Tibial nerve (tissue), 4 donors: Measurements from ENCODE around the gene CHRNA7. TPM values are rescaled to one million over a fixed set of nuclear protein-coding genes. Genes with fewer than 3 reads are reported as not detected.
"Not testable (repeated sequence)": the region's sequence is repeated elsewhere in the genome, so short reads cannot be mapped to it uniquely, and the experiment has no call there.

Experiments used
- DNase-seq, 2 donors: peaks; one replicate each; pipeline ENCODE4 v3.0.0-alpha.2; 2019; ENCODE audit warnings: low spot score in 2 of 2
- H3K27ac ChIP-seq, 4 donors: fragments of 200-600 bp; sonication (generic) in 3 of 4; one replicate each; pipeline ENCODE4 v1.5.1; 2017 to 2019; ENCODE audit warnings: mild to moderate bottlenecking in 1 of 4
- H3K27me3 ChIP-seq, 2 donors: fragments of 200-600 bp; sonication (generic) in 1 of 2; one replicate each; pipeline versions ENCODE4 v1.5.1 to v1.6.0; 2017 to 2019
- H3K36me3 ChIP-seq, 3 donors: fragments of 200-600 bp; sonication (generic); one replicate each; pipeline ENCODE4 v1.5.1; 2018 to 2019
- H3K4me1 ChIP-seq, 4 donors: fragments of 200-600 bp; sonication (generic) in 3 of 4; one replicate each; pipeline ENCODE4 v1.5.1; 2017 to 2019
- H3K4me3 ChIP-seq, 4 donors: fragments of 200-600 bp; sonication (generic) in 3 of 4; one replicate each; pipeline ENCODE4 v1.5.1; 2017 to 2019; ENCODE audit warnings: mild to moderate bottlenecking in 1 of 4, moderate library complexity in 1 of 4
- H3K9me3 ChIP-seq, 4 donors: fragments of 200-600 bp; sonication (generic) in 3 of 4; one replicate each; pipeline ENCODE4 v1.5.1; 2017 to 2019
- EP300 ChIP-seq, 2 donors: sonication (generic); formaldehyde crosslinking; IDR thresholded peaks; one replicate each; pipeline ENCODE4 v1.6.1; 2017; ENCODE audit warnings: antibody characterized with exemption in 2 of 2, mild to moderate bottlenecking in 1 of 2
- POLR2A ChIP-seq, 2 donors: fragments of 450-650 bp; IDR thresholded peaks; one replicate each; pipeline ENCODE4 v1.6.1; 2017; ENCODE audit warnings: antibody characterized with exemption in 2 of 2, mild to moderate bottlenecking in 2 of 2, moderate library complexity in 2 of 2
- WGBS, 2 donors: methylation state at CpG; one replicate each; pipeline ENCODE4 v1.1.5; 2018; 5-methylcytosine and 5-hydroxymethylcytosine counted together
- total RNA-seq, 4 donors: library from RNA; depleted of rRNA; stranded (reverse); fragments of >200 nt; gene quantifications; one replicate each; pipeline ENCODE4 v1.1.0, GENCODE V29; 2016
- TF ChIP-seq, protein P1 (sequence below), 5 experiments: fragments of 200-600 bp in 3 of 5; fragments of 450-650 bp in 2 of 5; sonication (generic) in 3 of 5; IDR thresholded peaks; one replicate each; pipeline ENCODE4 v1.5.1; 2016 to 2019; ENCODE audit warnings: antibody characterized with exemption in 5 of 5, mild to moderate bottlenecking in 3 of 5, moderate library complexity in 2 of 5

CHRNA7 gene
- total RNA-seq, 4 donors from 2014 or later = 0.20 to 6.3 (median 1.3) TPM

DNA sequence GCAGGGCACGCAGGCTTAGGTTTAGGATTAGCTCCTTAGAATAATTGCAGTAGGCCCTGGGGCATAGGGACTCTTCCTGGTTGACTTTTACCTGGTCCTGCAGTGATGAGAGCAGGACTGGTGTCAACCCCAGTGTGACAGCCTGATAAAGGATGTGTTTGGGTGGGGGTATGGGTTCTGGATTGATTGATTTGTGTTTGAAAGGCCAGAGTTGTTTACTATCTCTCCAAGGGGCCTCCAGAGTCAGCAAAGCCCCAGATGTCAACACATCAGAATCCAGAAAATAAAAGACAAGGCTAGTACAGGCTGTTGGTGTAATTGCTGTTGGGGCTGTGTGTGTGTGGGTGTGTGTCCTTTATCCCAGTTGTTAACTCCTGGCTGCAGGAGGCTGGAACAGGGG lies 122.3 kb downstream of the CHRNA7 start:
- no peaks in the 10 kb centered on the region for H3K36me3 ChIP-seq
- H3K4me1 ChIP-seq = no peaks in the 10 kb centered on the region
- TF ChIP-seq, protein P1, sequence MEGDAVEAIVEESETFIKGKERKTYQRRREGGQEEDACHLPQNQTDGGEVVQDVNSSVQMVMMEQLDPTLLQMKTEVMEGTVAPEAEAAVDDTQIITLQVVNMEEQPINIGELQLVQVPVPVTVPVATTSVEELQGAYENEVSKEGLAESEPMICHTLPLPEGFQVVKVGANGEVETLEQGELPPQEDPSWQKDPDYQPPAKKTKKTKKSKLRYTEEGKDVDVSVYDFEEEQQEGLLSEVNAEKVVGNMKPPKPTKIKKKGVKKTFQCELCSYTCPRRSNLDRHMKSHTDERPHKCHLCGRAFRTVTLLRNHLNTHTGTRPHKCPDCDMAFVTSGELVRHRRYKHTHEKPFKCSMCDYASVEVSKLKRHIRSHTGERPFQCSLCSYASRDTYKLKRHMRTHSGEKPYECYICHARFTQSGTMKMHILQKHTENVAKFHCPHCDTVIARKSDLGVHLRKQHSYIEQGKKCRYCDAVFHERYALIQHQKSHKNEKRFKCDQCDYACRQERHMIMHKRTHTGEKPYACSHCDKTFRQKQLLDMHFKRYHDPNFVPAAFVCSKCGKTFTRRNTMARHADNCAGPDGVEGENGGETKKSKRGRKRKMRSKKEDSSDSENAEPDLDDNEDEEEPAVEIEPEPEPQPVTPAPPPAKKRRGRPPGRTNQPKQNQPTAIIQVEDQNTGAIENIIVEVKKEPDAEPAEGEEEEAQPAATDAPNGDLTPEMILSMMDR (IDR thresholded peaks at IDR 0.05) = no peak
- TF ChIP-seq EP300 (IDR thresholded peaks at IDR 0.05) (no peak), POLR2A (IDR thresholded peaks at IDR 0.05) (no peak)
- H3K9me3 ChIP-seq = no peaks in the 10 kb centered on the region
- no peaks in the 10 kb centered on the region for H3K27me3 ChIP-seq
- DNase-seq = no peak
- 36 to 50% methylated on average over 1 of the region's 1 CpG for WGBS, 2 donors
- no peak overlapping the region for H3K4me3 ChIP-seq
- no peak overlapping the region for H3K27ac ChIP-seq

DNA sequence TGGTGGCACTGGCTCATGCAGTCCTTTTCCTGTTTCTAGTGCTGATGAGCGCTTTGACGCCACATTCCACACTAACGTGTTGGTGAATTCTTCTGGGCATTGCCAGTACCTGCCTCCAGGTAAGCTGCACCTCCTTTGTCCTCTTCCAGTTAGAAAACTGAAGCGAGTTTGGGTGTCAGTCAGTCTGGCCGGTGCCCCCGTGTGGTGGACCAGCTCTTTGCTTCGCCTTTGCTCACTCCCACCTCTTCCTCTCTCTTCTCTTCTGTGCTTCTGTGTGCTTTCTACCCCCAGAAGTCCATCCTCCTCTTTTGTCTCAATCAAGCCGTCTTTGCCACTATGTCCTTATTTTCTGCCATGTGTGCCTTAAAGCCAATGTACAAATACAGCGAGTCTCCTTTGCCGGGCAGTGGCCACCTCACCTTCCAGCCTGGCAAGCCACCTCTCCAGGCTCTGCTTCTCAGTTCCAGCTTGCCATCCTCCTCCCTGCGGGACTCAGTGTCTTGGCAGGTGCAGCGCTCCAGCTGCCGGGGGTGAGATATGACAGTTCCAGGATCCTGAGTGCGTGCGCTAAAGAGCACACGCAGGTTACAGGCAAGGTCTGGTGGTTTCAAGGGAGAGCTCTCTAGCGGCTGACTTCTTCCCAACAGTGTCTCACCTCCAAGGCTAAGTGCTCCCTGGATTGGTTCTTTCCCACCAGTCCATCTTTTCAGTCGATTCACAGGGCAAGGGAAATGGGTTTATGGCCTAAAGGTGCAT lies 123.7 kb downstream of the CHRNA7 start:
- no CpG with 5 or more reads among the region's 18 CpGs for WGBS, 2 donors
- H3K9me3 ChIP-seq, DNase-seq, H3K4me1 ChIP-seq, H3K27me3 ChIP-seq, H3K27ac ChIP-seq, H3K36me3 ChIP-seq, H3K4me3 ChIP-seq: not testable (repeated sequence)

DNA sequence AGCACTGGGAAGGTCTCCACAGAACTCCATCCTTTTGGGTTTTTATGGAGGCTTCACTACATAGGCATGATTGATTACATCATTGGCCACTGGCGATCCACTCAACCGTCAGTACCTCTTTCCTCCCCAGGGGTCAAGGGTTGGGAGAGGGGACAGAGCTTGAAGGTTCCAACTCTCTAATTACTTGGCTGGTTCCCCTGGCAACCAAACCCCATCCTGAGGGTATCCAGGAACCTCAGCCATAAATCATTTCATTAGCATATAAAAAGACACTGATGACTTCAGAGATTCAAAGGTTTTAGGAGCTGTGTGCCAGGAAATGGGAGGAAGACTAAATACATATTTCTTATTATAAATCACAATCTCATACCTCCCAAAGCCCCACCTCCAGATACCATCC lies 131.8 kb downstream of the CHRNA7 start:
- H3K27me3 ChIP-seq, H3K9me3 ChIP-seq, DNase-seq, H3K4me3 ChIP-seq, H3K4me1 ChIP-seq, H3K36me3 ChIP-seq, H3K27ac ChIP-seq: not testable (repeated sequence)
- no CpG with 5 or more reads among the region's 2 CpGs for WGBS, 2 donors

DNA sequence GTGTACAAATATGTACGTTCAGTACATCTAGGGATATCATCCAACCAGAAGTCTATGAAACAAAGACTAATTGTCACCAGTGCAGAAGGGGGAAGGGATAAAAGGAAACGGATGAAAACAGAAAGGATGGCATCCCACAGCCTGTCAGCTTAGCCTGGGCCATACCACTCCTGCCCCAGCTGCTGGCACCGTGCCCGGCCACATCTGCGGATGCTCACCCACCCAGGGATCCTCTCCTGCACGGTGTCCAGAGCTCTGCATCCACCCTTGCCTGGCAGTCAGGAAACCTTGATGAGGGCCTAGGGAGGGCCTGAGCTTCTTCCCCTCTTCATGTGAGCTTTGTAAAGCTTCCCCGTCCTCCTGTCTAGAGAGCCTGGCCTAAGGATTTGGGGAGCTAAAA lies 133.8 kb downstream of the CHRNA7 start:
- H3K4me1 ChIP-seq, H3K4me3 ChIP-seq, H3K9me3 ChIP-seq, H3K27me3 ChIP-seq, H3K27ac ChIP-seq, H3K36me3 ChIP-seq, DNase-seq: not testable (repeated sequence)
- WGBS, 2 donors = 42% methylated on average over 2 of the region's 7 CpGs; no CpG with 5 or more reads in 1 of the 2 donors

DNA sequence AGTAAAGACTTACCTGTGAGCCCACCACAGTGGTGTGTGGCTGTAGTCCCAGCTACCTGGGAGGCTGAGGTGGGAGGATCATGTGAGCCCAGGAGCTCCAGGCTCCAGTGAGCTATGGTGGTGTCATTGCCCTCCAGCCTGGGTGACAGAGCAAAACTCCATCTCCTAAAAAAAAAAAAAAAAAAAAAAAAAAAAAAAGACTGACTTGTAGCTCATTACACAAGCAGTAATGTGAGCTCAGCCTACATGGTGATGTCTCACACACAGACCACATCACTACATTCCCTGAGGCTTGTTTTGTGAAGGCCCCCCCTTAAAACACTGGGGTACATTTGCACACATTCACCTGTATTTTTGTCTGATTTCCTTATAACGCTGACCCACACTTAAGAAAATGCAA lies 134.4 kb downstream of the CHRNA7 start:
- H3K9me3 ChIP-seq, H3K36me3 ChIP-seq, H3K27me3 ChIP-seq, H3K4me1 ChIP-seq, H3K27ac ChIP-seq, DNase-seq, H3K4me3 ChIP-seq: not testable (repeated sequence)
- no CpG with 5 or more reads among the region's 1 CpG for WGBS, 2 donors

DNA sequence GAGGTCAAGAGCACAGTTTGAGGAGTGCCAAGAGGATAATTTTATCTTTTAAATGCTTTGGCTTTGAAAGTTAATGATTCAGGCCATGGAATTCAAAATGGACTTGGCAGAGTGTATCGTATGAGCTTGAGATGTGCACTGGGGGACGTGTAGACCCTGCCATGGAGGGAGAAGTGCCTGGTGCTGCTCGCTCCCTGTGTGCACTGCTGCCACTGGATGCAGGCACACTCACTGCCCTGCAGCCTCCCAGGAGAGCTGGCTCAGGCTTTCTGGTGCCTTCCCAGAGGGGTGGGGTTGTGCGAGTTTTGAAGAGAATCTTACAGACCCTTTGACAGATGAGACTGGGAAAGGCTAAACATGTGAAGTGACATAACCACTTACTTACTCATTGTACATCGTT lies 135.5 kb downstream of the CHRNA7 start:
- H3K4me1 ChIP-seq, DNase-seq, H3K27ac ChIP-seq, H3K27me3 ChIP-seq, H3K4me3 ChIP-seq, H3K36me3 ChIP-seq, H3K9me3 ChIP-seq: not testable (repeated sequence)
- WGBS, 2 donors = 67% methylated on average over 1 of the region's 5 CpGs; no CpG with 5 or more reads in 1 of the 2 donors

DNA sequence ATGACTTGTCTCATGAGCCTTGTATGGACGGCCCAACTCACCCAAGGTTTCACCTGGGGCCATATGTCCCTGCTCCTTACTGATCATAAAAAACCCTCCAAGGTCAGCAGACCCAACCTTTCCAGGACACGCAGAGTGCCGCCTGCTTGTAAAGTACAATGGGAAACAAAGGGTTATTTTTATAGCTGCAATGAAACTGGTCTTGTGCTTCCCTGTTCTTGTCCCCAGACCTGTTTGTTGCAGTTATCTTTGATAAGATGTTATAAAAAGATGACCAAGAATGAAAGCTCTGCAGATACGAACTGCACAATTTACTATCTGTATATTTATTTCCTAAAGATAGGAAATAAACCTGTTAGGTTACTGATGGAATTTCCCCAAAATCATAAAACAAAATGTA lies 136.0 kb downstream of the CHRNA7 start:
- H3K4me3 ChIP-seq, DNase-seq, H3K27ac ChIP-seq, H3K27me3 ChIP-seq, H3K36me3 ChIP-seq, H3K4me1 ChIP-seq, H3K9me3 ChIP-seq: not testable (repeated sequence)
- WGBS, 2 donors = 91 to 97% methylated on average over 4 of the region's 4 CpGs

DNA sequence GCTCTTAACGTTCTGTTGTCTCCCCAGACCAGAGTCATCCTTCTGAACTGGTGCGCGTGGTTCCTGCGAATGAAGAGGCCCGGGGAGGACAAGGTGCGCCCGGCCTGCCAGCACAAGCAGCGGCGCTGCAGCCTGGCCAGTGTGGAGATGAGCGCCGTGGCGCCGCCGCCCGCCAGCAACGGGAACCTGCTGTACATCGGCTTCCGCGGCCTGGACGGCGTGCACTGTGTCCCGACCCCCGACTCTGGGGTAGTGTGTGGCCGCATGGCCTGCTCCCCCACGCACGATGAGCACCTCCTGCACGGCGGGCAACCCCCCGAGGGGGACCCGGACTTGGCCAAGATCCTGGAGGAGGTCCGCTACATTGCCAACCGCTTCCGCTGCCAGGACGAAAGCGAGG lies 137.6 kb downstream of the CHRNA7 start:
- no CpG with 5 or more reads among the region's 35 CpGs for WGBS, 2 donors
- H3K9me3 ChIP-seq, H3K4me3 ChIP-seq, H3K4me1 ChIP-seq, DNase-seq, H3K36me3 ChIP-seq, H3K27ac ChIP-seq, H3K27me3 ChIP-seq: not testable (repeated sequence)

DNA sequence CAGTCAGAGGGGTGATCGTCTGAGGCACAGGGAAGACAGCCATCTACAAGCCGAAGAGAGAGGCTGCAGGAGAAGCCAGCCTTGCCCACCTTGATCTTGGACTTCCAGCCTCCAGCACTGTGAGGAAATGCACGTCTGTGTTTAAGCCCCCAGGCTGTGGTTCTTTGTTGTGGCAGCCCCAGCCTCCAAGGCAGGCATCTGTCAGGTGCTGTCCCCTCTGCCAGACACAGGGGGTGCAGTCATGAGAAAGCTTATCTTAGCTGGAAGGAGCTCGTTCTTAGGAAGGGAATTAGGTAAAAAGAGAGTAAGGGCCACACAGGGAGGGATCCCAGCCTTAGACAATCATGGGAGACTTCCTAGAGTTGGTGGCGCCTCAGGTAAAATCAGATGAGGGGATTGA lies 150.3 kb downstream of the CHRNA7 start:
- not testable (repeated sequence) for H3K27ac ChIP-seq, H3K27me3 ChIP-seq, H3K9me3 ChIP-seq, H3K4me1 ChIP-seq, DNase-seq, H3K36me3 ChIP-seq, H3K4me3 ChIP-seq
- no CpG with 5 or more reads among the region's 5 CpGs for WGBS, 2 donors

DNA sequence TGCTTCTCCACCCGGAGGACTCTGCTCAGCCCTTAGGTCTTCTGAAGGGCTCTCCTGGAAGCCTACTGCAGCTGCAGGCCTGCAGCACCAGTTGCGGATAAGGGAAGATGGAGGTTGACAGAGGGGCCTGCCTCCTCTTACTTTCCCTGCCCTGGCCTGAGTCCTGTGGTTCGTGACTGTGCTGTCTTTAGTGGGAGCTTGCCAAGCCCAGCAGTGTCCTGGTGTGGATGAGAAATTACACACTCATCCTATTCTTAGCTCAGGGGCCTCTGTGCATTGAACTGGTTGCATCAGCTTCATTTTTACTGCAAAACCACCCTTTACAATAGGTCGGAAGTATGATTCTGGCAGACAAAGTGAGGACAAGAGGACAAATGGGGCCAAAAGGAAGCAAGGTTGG lies 163.5 kb downstream of the CHRNA7 start:
- DNase-seq, H3K27ac ChIP-seq, H3K36me3 ChIP-seq, H3K4me3 ChIP-seq, H3K9me3 ChIP-seq, H3K4me1 ChIP-seq, H3K27me3 ChIP-seq: not testable (repeated sequence)
- no CpG with 5 or more reads among the region's 4 CpGs for WGBS, 2 donors

DNA sequence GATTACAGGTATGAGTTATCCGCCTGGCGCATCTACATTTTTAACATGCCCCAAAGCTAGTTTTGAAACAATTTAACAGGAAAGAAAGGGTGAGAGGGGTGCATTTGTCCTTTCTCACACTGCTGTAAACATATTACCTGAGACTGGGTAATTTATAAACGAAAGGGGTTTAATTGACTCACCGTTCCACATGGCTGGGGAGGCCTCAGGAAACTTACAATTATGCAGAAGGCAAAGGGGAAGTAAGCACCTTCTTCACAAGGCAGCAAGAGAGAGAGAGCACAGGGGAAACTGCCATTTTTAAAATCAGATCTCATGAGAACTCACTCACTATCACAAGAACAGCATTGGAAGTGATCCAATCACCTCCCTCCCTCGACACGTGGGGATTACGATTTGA lies 165.9 kb downstream of the CHRNA7 start:
- not testable (repeated sequence) for H3K27ac ChIP-seq, DNase-seq, H3K9me3 ChIP-seq, H3K4me3 ChIP-seq, H3K36me3 ChIP-seq, H3K27me3 ChIP-seq, H3K4me1 ChIP-seq
- no CpG with 5 or more reads among the region's 7 CpGs for WGBS, 2 donors

DNA sequence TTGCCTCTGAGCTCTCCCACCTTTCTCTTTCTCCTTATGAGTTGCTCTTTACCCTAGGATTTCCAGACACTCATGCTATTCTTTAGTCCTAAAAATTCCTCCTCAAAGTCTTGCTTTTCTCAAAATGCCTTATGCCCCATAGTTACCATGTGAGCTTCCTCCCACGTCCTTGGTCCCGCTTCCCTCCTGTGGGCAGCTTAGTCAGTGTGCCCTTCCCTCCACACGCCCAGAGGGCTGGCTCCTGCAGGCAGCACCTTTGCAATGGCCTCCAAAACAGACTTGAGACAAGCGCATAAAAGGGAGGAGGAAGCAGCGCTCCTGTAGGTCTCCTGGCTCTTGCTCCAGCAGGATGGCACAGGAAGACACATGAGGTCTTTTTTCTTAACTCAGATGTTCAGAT lies 168.6 kb downstream of the CHRNA7 start:
- DNase-seq, H3K27ac ChIP-seq, H3K9me3 ChIP-seq, H3K4me1 ChIP-seq, H3K27me3 ChIP-seq, H3K36me3 ChIP-seq, H3K4me3 ChIP-seq: not testable (repeated sequence)
- WGBS, 2 donors = no CpG with 5 or more reads among the region's 5 CpGs

DNA sequence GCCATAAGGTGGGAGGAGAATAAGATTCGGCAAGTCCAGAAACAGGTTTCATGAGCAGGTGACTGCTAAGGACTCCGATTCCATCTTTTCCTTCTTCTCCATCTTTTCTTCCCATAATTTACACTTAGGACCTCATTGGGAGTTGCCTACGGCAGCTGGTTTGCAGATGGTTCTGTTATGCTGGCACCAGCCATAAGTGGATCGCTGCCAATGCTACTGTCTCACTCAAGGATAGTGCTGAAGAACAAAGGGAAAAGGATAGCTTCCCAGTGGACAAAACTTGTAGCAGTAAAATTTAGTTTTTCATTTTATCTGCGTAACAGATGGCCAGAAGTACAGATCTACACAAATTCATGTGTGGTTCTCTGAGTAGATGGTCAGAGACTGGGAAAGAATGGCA lies 178.8 kb downstream of the CHRNA7 start:
- H3K4me1 ChIP-seq, H3K27me3 ChIP-seq, H3K4me3 ChIP-seq, H3K9me3 ChIP-seq, H3K27ac ChIP-seq, H3K36me3 ChIP-seq, DNase-seq: not testable (repeated sequence)
- WGBS, 2 donors = no CpG with 5 or more reads among the region's 5 CpGs
